H9 (cell line): ENCODE data around the gene GIT2. TPM values are rescaled to one million over a fixed set of nuclear protein-coding genes. Genes with fewer than 3 reads are reported as not detected.

Experiments used
- DNase-seq: peaks from one replicate; pipeline ENCODE4 v3.0.0-alpha.2; 2017
- H2AFZ ChIP-seq: one replicate; pipeline ENCODE4 v1.6.1; 2013; ENCODE audit warnings: mild to moderate bottlenecking, low read length, control low read depth, moderate library complexity
- H2AK5ac ChIP-seq: 2 replicates; pipeline ENCODE4 v1.6.1; 2013; ENCODE audit warnings: low read length, control low read depth, mixed read lengths; ENCODE audit not compliant: insufficient read length
- H2BK120ac ChIP-seq: one replicate; pipeline ENCODE4 v1.6.1; 2013; ENCODE audit warnings: low read depth, mild to moderate bottlenecking, low read length, control low read depth, inconsistent platforms; ENCODE audit not compliant: poor library complexity, severe bottlenecking
- H2BK12ac ChIP-seq: 2 replicates; pipeline ENCODE4 v1.6.1; 2013; ENCODE audit warnings: low read length, control low read depth, mixed read lengths, low read depth; ENCODE audit not compliant: insufficient read length
- H2BK15ac ChIP-seq: 2 replicates; pipeline ENCODE4 v1.6.1; 2013; ENCODE audit warnings: low read depth, low read length, control low read depth
- H2BK20ac ChIP-seq: one replicate; pipeline ENCODE4 v1.6.1; 2013; ENCODE audit warnings: low read depth, mild to moderate bottlenecking, low read length, control low read depth, inconsistent platforms; ENCODE audit not compliant: poor library complexity, severe bottlenecking
- H2BK5ac ChIP-seq: 2 replicates; pipeline ENCODE4 v1.6.1; 2013; ENCODE audit warnings: low read length, control low read depth, mixed read lengths; ENCODE audit not compliant: insufficient read length
- H3K14ac ChIP-seq: 2 replicates; pipeline ENCODE4 v1.6.1; 2013; ENCODE audit warnings: low read length, control low read depth; ENCODE audit not compliant: insufficient read depth
- H3K18ac ChIP-seq: 2 replicates; pipeline ENCODE4 v1.6.1; 2013; ENCODE audit warnings: low read depth, mild to moderate bottlenecking, mixed read lengths, low read length, control low read depth; ENCODE audit not compliant: insufficient read length
- H3K23ac ChIP-seq: 2 replicates; pipeline ENCODE4 v1.6.1; 2013; ENCODE audit warnings: low read length, control low read depth, mixed read lengths, low read depth; ENCODE audit not compliant: insufficient read length
- H3K23me2 ChIP-seq: 2 replicates; pipeline ENCODE4 v1.6.1; 2013; ENCODE audit warnings: low read depth, mild to moderate bottlenecking, mixed read lengths, low read length, control low read depth; ENCODE audit not compliant: insufficient read length, poor library complexity, severe bottlenecking
- H3K27ac ChIP-seq: 2 replicates; pipeline ENCODE4 v1.5.1; 2013; ENCODE audit warnings: low read length, control low read depth, mixed read lengths, low read depth; ENCODE audit not compliant: insufficient read length
- H3K27me3 ChIP-seq: 2 replicates; pipeline ENCODE4 v1.6.1; 2013; ENCODE audit warnings: low read length, control low read depth, inconsistent platforms; ENCODE audit not compliant: insufficient read depth
- H3K4ac ChIP-seq: 2 replicates; pipeline ENCODE4 v1.6.1; 2013; ENCODE audit warnings: low read depth, mild to moderate bottlenecking, control low read depth, inconsistent platforms, low read length, moderate library complexity
- H3K4me1 ChIP-seq: 2 replicates; pipeline ENCODE4 v1.6.1; 2013; ENCODE audit warnings: low read length, control low read depth, inconsistent platforms; ENCODE audit not compliant: insufficient read depth
- H3K4me2 ChIP-seq: 2 replicates; pipeline ENCODE4 v1.6.1; 2013; ENCODE audit warnings: low read length, control low read depth, mixed read lengths; ENCODE audit not compliant: insufficient read length, insufficient read depth
- H3K56ac ChIP-seq: 2 replicates; pipeline ENCODE4 v1.6.1; 2013; ENCODE audit warnings: low read depth, mild to moderate bottlenecking, mixed read lengths, low read length, control low read depth; ENCODE audit not compliant: insufficient read length
- H3K79me1 ChIP-seq: 2 replicates; pipeline ENCODE4 v1.6.1; 2013; ENCODE audit warnings: low read depth, mild to moderate bottlenecking, moderate library complexity, low read length, control low read depth, inconsistent platforms; ENCODE audit not compliant: insufficient read depth, poor library complexity, severe bottlenecking
- H3K79me2 ChIP-seq: 2 replicates; pipeline ENCODE4 v1.6.1; 2013; ENCODE audit warnings: low read length, control low read depth, inconsistent platforms; ENCODE audit not compliant: insufficient read depth
- H3K9ac ChIP-seq: 2 replicates; pipeline ENCODE4 v1.6.1; 2013; ENCODE audit warnings: low read length, control low read depth, mixed read lengths; ENCODE audit not compliant: insufficient read length; ENCODE audit errors: extremely low read depth
- H3K9me3 ChIP-seq: one replicate; pipeline ENCODE4 v1.6.1; 2013; ENCODE audit warnings: low read depth, low read length, inconsistent platforms; ENCODE audit not compliant: control insufficient read depth
- H3T11ph ChIP-seq: one replicate; pipeline ENCODE4 v1.6.1; 2013; ENCODE audit warnings: mild to moderate bottlenecking, low read length, control low read depth, inconsistent platforms
- H4K20me1 ChIP-seq: one replicate; pipeline ENCODE4 v1.6.1; 2013; ENCODE audit not compliant: control insufficient read depth, insufficient read length, insufficient read depth
- H4K5ac ChIP-seq: 2 replicates; pipeline ENCODE4 v1.6.1; 2013; ENCODE audit warnings: low read depth, mild to moderate bottlenecking, mixed read lengths, low read length, control low read depth; ENCODE audit not compliant: insufficient read length
- H4K8ac ChIP-seq: replicated peaks from 2 replicates; pipeline ENCODE4 v1.6.1; 2013; ENCODE audit warnings: low read length, control low read depth, mixed read lengths, low read depth; ENCODE audit not compliant: insufficient read length
- H4K91ac ChIP-seq: 2 replicates; pipeline ENCODE4 v1.6.1; 2013; ENCODE audit warnings: low read depth, mild to moderate bottlenecking, moderate library complexity, mixed read lengths, low read length, control low read depth; ENCODE audit not compliant: insufficient read length
- H3K27ac Mint-ChIP-seq, 3 experiments: 2 replicates in 2 of 3; 3 replicates in 1 of 3; pipeline ENCODE4 v1.8.0; 2020 to 2021; ENCODE audit warnings: mixed read lengths in 3 of 3, mild to moderate bottlenecking in 1 of 3, moderate library complexity in 1 of 3
- H3K27me3 Mint-ChIP-seq: 2 replicates; pipeline ENCODE4 v1.8.0; 2021; ENCODE audit warnings: low read depth, mild to moderate bottlenecking, moderate library complexity, mixed read lengths
- H3K36me3 Mint-ChIP-seq, 3 experiments: 2 replicates in 2 of 3; 3 replicates in 1 of 3; pipeline ENCODE4 v1.8.0; 2020 to 2021; ENCODE audit warnings: low read depth in 3 of 3, mixed read lengths in 3 of 3; ENCODE audit not compliant: insufficient read depth in 1 of 3
- H3K4me1 Mint-ChIP-seq, 2 experiments: 2 replicates each; pipeline ENCODE4 v1.8.0; 2020; ENCODE audit warnings: mixed read lengths in 2 of 2
- H3K4me3 Mint-ChIP-seq, 2 experiments: 2 replicates in 1 of 2; 3 replicates in 1 of 2; pipeline ENCODE4 v1.8.0; 2020 to 2021; ENCODE audit warnings: mild to moderate bottlenecking in 2 of 2, mixed read lengths in 2 of 2, moderate library complexity in 1 of 2
- H3K9me3 Mint-ChIP-seq, 2 experiments: 2 replicates in 1 of 2; 3 replicates in 1 of 2; pipeline ENCODE4 v1.8.0; 2020; ENCODE audit warnings: mild to moderate bottlenecking in 2 of 2, mixed read lengths in 2 of 2, moderate library complexity in 1 of 2
- WGBS: extraction: QIAGEN DNeasy Blood & Tissue Kit; methylation state at CpG from one replicate; pipeline ENCODE4 v1.1.7; 2013; ENCODE audit warnings: missing lambda C conversion rate, low lambda C conversion rate, mixed read lengths; ENCODE audit not compliant: insufficient read length; ENCODE audit errors: extremely low coverage; 5-methylcytosine and 5-hydroxymethylcytosine counted together
- long read RNA-seq: library from polyadenylated mRNA; unstranded; transcript quantifications from one replicate; pipeline ENCODE4 v2.0.0, GENCODE V29; 2020
- total RNA-seq: library from RNA; stranded (reverse); gene quantifications from 2 replicates; pipeline ENCODE4 v1.2.1, GENCODE V29; 2021
- TF ChIP-seq, protein P1 (sequence below): fragments of 200-600 bp; sonication (generic); conservative IDR thresholded peaks from 3 replicates; pipeline ENCODE4 v1.8.0; 2021; ENCODE audit warnings: antibody characterized with exemption, mild to moderate bottlenecking

The GIT2 gene, protein sequence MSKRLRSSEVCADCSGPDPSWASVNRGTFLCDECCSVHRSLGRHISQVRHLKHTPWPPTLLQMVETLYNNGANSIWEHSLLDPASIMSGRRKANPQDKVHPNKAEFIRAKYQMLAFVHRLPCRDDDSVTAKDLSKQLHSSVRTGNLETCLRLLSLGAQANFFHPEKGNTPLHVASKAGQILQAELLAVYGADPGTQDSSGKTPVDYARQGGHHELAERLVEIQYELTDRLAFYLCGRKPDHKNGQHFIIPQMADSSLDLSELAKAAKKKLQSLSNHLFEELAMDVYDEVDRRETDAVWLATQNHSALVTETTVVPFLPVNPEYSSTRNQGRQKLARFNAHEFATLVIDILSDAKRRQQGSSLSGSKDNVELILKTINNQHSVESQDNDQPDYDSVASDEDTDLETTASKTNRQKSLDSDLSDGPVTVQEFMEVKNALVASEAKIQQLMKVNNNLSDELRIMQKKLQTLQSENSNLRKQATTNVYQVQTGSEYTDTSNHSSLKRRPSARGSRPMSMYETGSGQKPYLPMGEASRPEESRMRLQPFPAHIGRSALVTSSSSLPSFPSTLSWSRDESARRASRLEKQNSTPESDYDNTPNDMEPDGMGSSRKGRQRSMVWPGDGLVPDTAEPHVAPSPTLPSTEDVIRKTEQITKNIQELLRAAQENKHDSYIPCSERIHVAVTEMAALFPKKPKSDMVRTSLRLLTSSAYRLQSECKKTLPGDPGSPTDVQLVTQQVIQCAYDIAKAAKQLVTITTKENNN
- 25.0 and 27.0 TPM in 2 replicates for total RNA-seq
- long read RNA-seq, full-length matches to known transcripts, result 44 of 96 reads
- long read RNA-seq, partial matches to known transcripts, result 9 of 96 reads
- long read RNA-seq, other reads (novel, unspliced or antisense), result 43 of 96 reads

- Mint-ChIP-seq H3K36me3 (peaks cover 0 to 5% (median 4%) of the 10 kb centered on the region in 3 experiments; a peak in 3 of 7 replicates), H3K27ac (peak within 1 kb of the TSS; percentile 72 to 96 (median 90); a peak in 5 of 7 replicates), H3K27me3 (peaks cover 10% of the 10 kb centered on the region), H3K4me1 (peaks cover 27 to 30% of the 10 kb centered on the region in 2 experiments), H3K9me3 (no peaks in the 10 kb centered on the region), H3K4me3 (peak within 1 kb of the TSS; percentile 86 to 93)
- Histone ChIP-seq H3K23ac (no peak within 1 kb of the TSS), H3K79me2 (no peaks in the 10 kb centered on the region), H2BK120ac (no peak within 1 kb of the TSS), H3K4ac (no peak within 1 kb of the TSS), H3T11ph (no peak within 1 kb of the TSS), H4K8ac (no peak within 1 kb of the TSS), H3K23me2 (peaks cover 16% of the 10 kb centered on the region), H4K91ac (no peak within 1 kb of the TSS), H2BK20ac (no peak within 1 kb of the TSS), H3K4me1 (peaks cover 2% of the 10 kb centered on the region; the same call in 1 of the 2 replicates), H2BK5ac (no peak within 1 kb of the TSS), H3K9me3 (no peaks in the 10 kb centered on the region), H2AK5ac (no peak within 1 kb of the TSS), H3K27ac (no peak within 1 kb of the TSS), H3K18ac (no peak within 1 kb of the TSS), H4K20me1 (peaks cover 3% of the 10 kb centered on the region), H2AFZ (peak within 1 kb of the TSS; percentile 80), H3K79me1 (no peaks in the 10 kb centered on the region), H3K4me2 (peak within 1 kb of the TSS; percentile 82), H3K9ac (peak within 1 kb of the TSS; percentile 20), H3K27me3 (no peaks in the 10 kb centered on the region), H2BK12ac (no peak within 1 kb of the TSS), H3K14ac (no peak within 1 kb of the TSS), H2BK15ac (no peak within 1 kb of the TSS), H4K5ac (peak within 1 kb of the TSS; percentile 86), H3K56ac (no peak within 1 kb of the TSS)
- TF ChIP-seq, protein P1, sequence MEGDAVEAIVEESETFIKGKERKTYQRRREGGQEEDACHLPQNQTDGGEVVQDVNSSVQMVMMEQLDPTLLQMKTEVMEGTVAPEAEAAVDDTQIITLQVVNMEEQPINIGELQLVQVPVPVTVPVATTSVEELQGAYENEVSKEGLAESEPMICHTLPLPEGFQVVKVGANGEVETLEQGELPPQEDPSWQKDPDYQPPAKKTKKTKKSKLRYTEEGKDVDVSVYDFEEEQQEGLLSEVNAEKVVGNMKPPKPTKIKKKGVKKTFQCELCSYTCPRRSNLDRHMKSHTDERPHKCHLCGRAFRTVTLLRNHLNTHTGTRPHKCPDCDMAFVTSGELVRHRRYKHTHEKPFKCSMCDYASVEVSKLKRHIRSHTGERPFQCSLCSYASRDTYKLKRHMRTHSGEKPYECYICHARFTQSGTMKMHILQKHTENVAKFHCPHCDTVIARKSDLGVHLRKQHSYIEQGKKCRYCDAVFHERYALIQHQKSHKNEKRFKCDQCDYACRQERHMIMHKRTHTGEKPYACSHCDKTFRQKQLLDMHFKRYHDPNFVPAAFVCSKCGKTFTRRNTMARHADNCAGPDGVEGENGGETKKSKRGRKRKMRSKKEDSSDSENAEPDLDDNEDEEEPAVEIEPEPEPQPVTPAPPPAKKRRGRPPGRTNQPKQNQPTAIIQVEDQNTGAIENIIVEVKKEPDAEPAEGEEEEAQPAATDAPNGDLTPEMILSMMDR, result no peak
- no CpG with 5 or more reads among the region's 65 CpGs for WGBS
- DNase-seq, result peak; percentile 97
Measured at GRCh38 chr12:109995686-109996482, at the start of gene GIT2. GIT2 (minus strand) TSS chr12:109996368; CDS start chr12:109996224, 144 bp downstream.
